Inferior parietal cortex (tissue), 1 donor: ENCODE measurements around the gene HFE.
A peak's percentile ranks its signal among the peaks of the same experiment; 100 is the strongest.
"Not testable (repeated sequence)": the region's sequence is repeated elsewhere in the genome, so short reads cannot be mapped to it uniquely, and the experiment has no call there.

Experiments used
- DNase-seq: peaks from one replicate; pipeline ENCODE4 v3.0.0-alpha.2; 2016; ENCODE audit errors: extremely low spot score

HFE gene, protein sequence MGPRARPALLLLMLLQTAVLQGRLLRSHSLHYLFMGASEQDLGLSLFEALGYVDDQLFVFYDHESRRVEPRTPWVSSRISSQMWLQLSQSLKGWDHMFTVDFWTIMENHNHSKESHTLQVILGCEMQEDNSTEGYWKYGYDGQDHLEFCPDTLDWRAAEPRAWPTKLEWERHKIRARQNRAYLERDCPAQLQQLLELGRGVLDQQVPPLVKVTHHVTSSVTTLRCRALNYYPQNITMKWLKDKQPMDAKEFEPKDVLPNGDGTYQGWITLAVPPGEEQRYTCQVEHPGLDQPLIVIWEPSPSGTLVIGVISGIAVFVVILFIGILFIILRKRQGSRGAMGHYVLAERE

DNA sequence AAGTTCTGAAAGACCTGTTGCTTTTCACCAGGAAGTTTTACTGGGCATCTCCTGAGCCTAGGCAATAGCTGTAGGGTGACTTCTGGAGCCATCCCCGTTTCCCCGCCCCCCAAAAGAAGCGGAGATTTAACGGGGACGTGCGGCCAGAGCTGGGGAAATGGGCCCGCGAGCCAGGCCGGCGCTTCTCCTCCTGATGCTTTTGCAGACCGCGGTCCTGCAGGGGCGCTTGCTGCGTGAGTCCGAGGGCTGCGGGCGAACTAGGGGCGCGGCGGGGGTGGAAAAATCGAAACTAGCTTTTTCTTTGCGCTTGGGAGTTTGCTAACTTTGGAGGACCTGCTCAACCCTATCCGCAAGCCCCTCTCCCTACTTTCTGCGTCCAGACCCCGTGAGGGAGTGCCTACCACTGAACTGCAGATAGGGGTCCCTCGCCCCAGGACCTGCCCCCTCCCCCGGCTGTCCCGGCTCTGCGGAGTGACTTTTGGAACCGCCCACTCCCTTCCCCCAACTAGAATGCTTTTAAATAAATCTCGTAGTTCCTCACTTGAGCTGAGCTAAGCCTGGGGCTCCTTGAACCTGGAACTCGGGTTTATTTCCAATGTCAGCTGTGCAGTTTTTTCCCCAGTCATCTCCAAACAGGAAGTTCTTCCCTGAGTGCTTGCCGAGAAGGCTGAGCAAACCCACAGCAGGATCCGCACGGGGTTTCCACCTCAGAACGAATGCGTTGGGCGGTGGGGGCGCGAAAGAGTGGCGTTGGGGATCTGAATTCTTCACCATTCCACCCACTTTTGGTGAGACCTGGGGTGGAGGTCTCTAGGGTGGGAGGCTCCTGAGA is at the start of gene HFE:
Gene HFE (plus strand): TSS at position 146 of the 832 bp plus-strand sequence. CDS start 12 bp downstream, at position 158.
- DNase-seq, result peak; percentile 11

DNA sequence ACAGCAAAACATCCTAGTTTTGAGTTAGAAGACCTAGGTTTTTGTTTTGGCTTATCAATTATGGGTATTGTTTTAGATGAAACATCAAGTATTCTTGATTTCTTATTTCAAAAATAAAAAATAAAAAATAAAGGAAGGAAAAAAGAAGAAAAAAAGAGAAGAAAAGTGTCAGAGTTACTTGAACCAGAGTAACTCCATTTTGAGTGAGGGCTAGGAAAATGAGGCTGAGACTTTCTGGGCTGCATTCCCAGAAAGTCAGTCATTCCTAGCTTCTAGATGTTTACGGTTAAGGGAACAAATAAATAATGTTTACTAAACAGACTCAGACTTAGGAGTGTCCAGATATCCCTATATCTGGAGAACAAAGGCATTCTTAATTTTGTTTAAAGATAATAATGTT is 45.3 kb upstream of the HFE start:
- no peak for DNase-seq

GRCh38 chr6:26043384-26044139 is 43.7 kb upstream of the HFE start:
- DNase-seq, result peak; percentile 95

GRCh38 chr6:26044140-26045064 is 42.8 kb upstream of the HFE start:
- peak; percentile 50 for DNase-seq

- peak; percentile 95 for DNase-seq
Measured at GRCh38 chr6:26045065-26045927, 41.9 kb upstream of the HFE start.

DNA sequence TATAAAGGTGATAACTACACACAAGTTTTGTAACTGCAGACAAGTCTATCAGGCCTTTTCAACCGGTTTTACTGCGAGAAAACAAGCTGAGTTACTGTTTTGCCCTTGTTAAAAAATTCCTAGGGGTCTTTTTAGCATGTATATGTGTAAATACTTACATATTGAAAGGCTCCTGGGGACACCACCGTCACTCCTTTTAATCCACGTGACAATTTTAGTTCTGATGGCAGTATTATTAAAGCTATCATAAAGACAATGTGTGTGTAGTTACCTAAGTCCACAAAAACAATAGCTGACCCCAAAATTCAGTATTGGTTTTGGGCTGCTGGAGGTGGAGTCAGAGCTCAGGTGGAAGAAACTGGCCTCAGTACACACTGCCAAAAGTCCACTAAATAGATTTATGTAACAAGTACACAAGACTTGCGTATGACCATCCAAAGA is 41.3 kb upstream of the HFE start:
- no peak for DNase-seq

GRCh38 chr6:26047329-26047728 is 39.9 kb upstream of the HFE start:
- not testable (repeated sequence) for DNase-seq

GRCh38 chr6:26048590-26048989 is 38.6 kb upstream of the HFE start:
- no peak for DNase-seq

GRCh38 chr6:26051665-26052310 is 35.4 kb upstream of the HFE start:
- DNase-seq, result no peak

GRCh38 chr6:26052762-26053250 is 34.4 kb upstream of the HFE start:
- not testable (repeated sequence) for DNase-seq

DNA sequence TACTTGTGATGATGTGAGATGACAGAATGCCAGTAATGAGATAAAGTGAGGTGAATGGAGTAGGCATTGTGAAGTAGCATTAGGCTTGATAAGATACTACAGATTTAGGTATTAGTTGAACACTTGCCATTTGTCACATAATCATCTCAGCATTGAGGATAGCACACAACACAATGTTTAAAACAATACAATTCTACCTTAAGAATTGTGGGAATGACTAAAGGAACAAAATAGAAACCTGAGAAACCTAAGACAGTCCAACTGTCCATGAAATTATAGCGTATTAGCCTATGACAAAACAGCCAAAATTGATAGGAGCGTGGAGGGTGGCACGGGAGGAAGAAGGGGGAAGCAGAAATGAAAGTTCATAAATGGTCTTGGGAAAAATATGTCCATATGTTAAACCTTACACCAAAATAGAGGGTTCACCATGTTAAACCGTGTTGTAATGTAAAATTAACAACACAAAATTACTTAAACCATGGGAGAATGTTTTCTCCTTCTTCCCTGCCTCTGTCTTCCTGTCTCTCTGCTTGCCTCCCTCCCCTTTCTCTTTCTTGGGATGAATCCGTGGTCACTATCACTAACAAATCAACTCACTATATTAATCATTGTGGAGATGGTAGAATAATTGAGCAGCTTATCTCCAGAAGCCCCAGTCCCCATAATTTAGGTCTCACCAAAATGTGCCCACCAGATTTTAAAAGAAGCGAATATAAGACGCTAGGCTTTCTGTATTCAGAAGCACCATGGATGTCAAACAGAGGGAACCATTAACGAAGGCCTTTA is 33.0 kb upstream of the HFE start:
- no peak for DNase-seq

DNA sequence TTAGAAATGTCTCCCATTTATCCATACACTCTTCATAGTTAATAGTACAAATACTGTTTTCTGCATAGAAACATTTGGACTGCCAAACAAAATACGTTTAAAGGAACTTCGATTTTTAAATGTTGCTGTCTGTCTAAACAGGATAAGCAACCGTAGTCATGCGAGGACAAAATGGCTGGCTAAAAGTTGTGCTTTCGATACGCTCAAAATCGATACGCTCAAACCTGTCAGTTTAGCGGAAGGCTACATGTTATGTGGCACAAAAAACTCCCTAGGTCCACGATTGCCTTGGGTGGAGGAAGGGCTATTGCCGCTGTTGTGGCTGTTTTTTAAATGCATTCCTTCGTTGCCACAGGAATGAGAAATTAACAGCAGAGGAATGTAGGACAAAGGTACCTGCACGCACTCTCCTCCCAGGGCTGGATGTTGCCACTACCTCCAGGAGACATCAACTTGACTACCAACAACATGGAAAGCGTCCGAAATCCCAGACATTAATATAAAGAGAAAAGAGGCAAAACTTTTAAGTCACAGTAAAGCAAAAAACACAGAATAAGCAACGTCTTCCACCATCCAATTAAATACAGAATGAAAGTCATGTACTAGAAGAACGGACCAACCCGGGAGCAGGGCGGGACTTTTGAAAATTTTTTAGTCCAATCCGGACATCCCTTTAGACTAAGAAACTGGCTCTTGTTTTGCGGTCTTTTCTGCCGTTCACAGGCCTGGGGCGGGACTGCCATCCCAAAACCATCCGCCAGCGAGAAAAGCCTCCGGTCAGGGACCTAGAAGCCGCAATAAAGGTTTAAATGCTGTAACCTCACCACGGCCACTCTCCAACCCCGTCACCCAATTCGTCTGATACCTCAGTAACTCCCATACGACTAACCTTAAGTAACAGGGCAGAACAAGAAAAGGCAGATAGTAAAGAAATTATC is 32.2 kb upstream of the HFE start:
- DNase-seq, result peak; percentile 97

DNA sequence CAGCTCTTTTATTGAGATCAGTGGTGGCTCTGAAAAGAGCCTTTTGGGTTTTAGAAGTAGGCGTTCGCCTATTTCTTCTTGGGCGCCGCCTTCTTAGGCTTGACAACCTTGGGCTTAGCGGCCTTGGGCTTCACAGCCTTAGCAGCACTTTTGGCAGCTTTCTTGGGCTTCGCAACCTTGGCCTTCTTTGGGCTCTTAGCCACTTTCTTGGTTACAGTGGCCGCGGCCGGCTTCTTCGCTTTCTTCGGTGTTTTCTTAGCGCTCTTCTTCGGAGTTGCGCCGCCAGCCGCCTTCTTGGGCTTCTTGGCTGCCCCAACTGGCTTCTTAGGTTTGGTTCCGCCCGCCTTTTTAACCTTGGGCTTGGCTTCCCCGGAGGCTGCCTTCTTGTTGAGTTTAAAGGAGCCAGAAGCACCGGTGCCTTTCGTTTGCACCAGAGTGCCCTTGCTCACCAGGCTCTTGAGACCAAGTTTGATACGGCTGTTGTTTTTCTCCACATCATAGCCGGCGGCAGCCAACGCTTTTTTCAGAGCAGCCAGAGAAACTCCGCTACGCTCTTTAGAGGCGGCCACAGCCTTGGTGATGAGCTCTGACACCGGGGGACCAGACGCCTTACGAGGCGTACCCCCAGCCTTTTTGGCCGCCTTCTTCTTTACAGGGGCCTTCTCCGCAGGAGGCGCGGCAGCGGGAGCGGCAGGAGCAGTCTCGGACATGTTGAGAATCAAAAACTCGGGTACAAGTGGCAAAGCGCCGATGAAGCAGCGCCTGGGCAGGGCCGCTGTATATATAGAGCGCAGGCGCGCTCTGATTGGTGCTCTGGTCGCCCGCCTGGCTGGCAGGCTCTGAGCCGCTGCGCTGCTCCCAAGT is 31.3 kb upstream of the HFE start:
- peak; percentile 91 for DNase-seq

- peak; percentile 65 for DNase-seq
Measured at GRCh38 chr6:26056583-26057350, 30.5 kb upstream of the HFE start.

DNA sequence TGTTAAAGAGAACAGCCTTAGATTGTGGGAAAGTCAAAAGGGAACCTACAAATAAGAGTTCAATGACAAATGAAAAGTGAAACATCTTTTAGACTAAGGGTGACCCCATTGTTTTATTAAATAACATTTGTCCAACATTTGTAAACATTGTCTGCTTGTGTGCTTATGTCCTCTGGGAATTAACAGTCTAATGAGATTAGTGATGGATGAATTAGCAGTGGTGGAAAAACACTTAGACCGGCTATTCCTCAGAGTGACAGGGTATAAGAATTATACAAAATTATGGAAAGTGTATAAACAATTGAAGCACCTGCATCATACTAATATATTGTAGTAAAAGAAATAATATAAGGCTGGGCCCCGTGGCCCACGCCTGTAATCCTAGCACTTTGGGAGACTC is 29.3 kb upstream of the HFE start:
- no peak for DNase-seq
